ENCODE measurements around the gene ADAM15. TPM values are rescaled to one million over a fixed set of nuclear protein-coding genes. Genes with fewer than 3 reads are reported as not detected.
A peak's percentile ranks its signal among the peaks of the same experiment; 100 is the strongest.

The ADAM15 gene
- total RNA-seq, 2 experiments from 2014 or later = 17.2 to 20.1 TPM

GRCh38 chr1:155009221-155009711 lies 41.9 kb upstream of the ADAM15 start:
- H3K4me3 Mint-ChIP-seq = peak overlapping the region; percentile 91
- no peaks in the 10 kb centered on the region for H3K9me3 Mint-ChIP-seq
- ChIA-PET POLR2A (interaction anchor here (1.0 to 10.7 kb wide), 5 partner anchors 9 to 54 kb away, joined by 4 to 189 read pairs (median 14); partner anchors contain the start of genes FLAD1, PBXIP1, PYGO2 and ZBTB7B), CTCF (interaction anchor here (1.3 to 4.0 kb wide), 3 partner anchors 8 to 73 kb away, joined by 4 to 31 read pairs (median 12); partner anchors contain the start of gene PMVK)
- Histone ChIP-seq H3K27me3 (ENCODE audit: control insufficient read depth in 1 of 2, insufficient read depth in 2 of 2, low read length in 2 of 2) (no peaks in the 10 kb centered on the region), H3K27ac (ENCODE audit: low read depth in 1 of 2, low read length in 2 of 2) (peak overlapping the region; percentile 87 to 88), H3K36me3 (ENCODE audit: insufficient read depth, low read length) (peaks cover 23% of the 10 kb centered on the region), H3K4me3 (ENCODE audit: low read length) (peak overlapping the region; percentile 89), H3K4me1 (ENCODE audit: insufficient read depth, low read length) (peaks cover 99% of the 10 kb centered on the region), H3K9me3 (ENCODE audit: control insufficient read depth in 1 of 2, insufficient read depth in 1 of 2, low read length in 2 of 2) (no peaks in the 10 kb centered on the region)
- intact Hi-C loops (cut with DNase I, micrococcal nuclease) = no loop called here
- peak overlapping the region; percentile 92 for H3K27ac Mint-ChIP-seq
- ATAC-seq (ENCODE audit: poor library complexity) (no peak), DNase-seq (peak in 3 of 14 experiments; percentile 41 to 52 (median 47))
- H3K27me3 Mint-ChIP-seq = no peaks in the 10 kb centered on the region
- no peak for TF ChIP-seq CTCF (IDR thresholded peaks at IDR 0.05)
- H3K36me3 Mint-ChIP-seq (ENCODE audit: low read depth) = peaks cover 37% of the 10 kb centered on the region
- H3K4me1 Mint-ChIP-seq (ENCODE audit: low read depth) = peaks cover 87% of the 10 kb centered on the region

DNA sequence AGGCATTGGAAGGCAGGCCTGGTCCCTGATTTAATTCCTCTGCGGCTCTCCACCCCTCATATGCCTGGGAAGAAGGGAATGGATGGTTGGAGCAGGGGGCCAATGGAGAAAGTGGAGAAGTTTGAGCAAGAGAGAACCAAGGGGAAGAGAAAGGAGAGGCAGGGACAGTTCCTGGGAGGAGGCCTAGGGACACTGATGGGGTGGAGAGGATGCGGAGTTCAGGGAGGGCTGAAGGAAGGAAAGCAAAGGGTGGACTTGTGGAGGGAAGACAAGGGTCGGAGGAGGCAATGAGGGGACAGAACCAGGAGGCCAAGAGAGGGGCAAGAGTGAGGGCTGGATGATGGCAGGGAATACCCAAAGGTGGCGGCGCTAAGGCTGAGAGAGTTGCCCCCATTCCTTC lies 41.4 kb upstream of the ADAM15 start:
- H3K27me3 Mint-ChIP-seq = no peaks in the 10 kb centered on the region
- DNase-seq = no peak
- no peaks in the 10 kb centered on the region for H3K9me3 ChIP-seq (ENCODE audit: control insufficient read depth in 1 of 2, insufficient read depth in 1 of 2, low read length in 2 of 2)
- H3K4me1 ChIP-seq (ENCODE audit: insufficient read depth, low read length) = peaks cover 99% of the 10 kb centered on the region
- CTCF ChIA-PET = interaction anchor here (1.3 to 2.5 kb wide), 2 partner anchors 11 to 73 kb away, joined by 4 to 12 read pairs; partner anchors contain the start of gene PMVK
- H3K4me1 Mint-ChIP-seq (ENCODE audit: low read depth) = peaks cover 86% of the 10 kb centered on the region
- peaks cover 35% of the 10 kb centered on the region for H3K36me3 Mint-ChIP-seq (ENCODE audit: low read depth)
- H3K27me3 ChIP-seq (ENCODE audit: control insufficient read depth in 1 of 2, insufficient read depth in 2 of 2, low read length in 2 of 2) = no peaks in the 10 kb centered on the region
- peaks cover 28% of the 10 kb centered on the region for H3K36me3 ChIP-seq (ENCODE audit: insufficient read depth, low read length)
- no peak for ATAC-seq (ENCODE audit: poor library complexity)
- peak overlapping the region; percentile 89 for H3K4me3 ChIP-seq (ENCODE audit: low read length)
- no peaks in the 10 kb centered on the region for H3K9me3 Mint-ChIP-seq
- H3K4me3 Mint-ChIP-seq = peak overlapping the region; percentile 91
- peak overlapping the region; percentile 87 to 88 for H3K27ac ChIP-seq (ENCODE audit: low read depth in 1 of 2, low read length in 2 of 2)
- intact Hi-C loops (cut with DNase I, micrococcal nuclease) = no loop called here
- H3K27ac Mint-ChIP-seq = peak overlapping the region; percentile 92
- no peak for TF ChIP-seq CTCF (IDR thresholded peaks at IDR 0.05)
- POLR2A ChIA-PET = interaction anchor here (1.3 to 10.7 kb wide), 4 partner anchors 10 to 48 kb away, joined by 3 to 189 read pairs (median 9); partner anchors contain the start of genes FLAD1, PYGO2 and ZBTB7B

DNA sequence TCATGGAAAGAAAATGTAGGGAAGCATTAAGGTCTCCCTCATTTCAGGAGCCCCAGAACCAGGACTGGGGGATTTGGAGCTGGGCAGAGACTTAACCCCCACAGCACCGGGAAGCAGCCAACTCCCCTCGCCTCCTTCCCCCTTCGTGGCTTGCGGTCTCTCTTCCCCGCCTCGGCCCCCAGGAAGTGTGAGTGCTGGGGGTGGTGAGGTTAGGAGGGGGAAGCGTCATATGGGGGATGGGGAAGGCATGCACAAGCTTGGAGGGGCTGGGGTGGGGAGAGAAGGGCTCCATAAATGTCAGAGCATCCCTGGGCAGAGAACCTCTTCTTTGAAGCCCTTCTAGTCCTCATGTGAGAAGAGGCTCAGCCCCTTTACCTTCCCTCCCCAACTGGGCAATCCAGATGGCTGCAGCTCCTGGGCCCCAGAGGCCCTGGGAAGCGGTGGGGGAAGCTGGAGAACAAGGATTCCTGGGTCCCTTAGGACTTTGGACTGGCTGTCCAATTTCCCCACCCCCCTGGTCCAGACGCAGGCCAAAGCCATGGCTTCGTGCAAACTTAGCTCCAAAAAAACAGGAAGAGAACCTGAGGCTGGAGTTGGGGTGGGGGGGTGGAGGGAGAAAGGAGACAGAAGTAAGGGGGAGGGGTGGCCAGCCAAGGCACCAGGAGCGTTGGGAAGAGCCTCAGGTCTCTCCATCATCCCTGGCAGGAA lies 40.8 kb upstream of the ADAM15 start:
- no peaks in the 10 kb centered on the region for H3K9me3 ChIP-seq (ENCODE audit: control insufficient read depth in 1 of 2, insufficient read depth in 1 of 2, low read length in 2 of 2)
- H3K27ac ChIP-seq (ENCODE audit: low read depth in 1 of 2, low read length in 2 of 2) = peak overlapping the region; percentile 87 to 88
- peak in 5 of 14 experiments; percentile 45 to 67 (median 59) for DNase-seq
- Mint-ChIP-seq H3K27ac (peak overlapping the region; percentile 92), H3K27me3 (no peaks in the 10 kb centered on the region), H3K9me3 (no peaks in the 10 kb centered on the region), H3K36me3 (ENCODE audit: low read depth) (peaks cover 36% of the 10 kb centered on the region), H3K4me1 (ENCODE audit: low read depth) (peaks cover 81% of the 10 kb centered on the region), H3K4me3 (peak overlapping the region; percentile 91)
- peak overlapping the region; percentile 89 for H3K4me3 ChIP-seq (ENCODE audit: low read length)
- H3K36me3 ChIP-seq (ENCODE audit: insufficient read depth, low read length) = peaks cover 31% of the 10 kb centered on the region
- ATAC-seq (ENCODE audit: poor library complexity) = no peak
- POLR2A ChIA-PET = interaction anchor here (0.7 to 10.7 kb wide), 8 partner anchors 10 to 163 kb away, joined by 3 to 189 read pairs (median 4); partner anchors contain the start of genes FLAD1, KRTCAP2, PBXIP1 and PYGO2
- TF ChIP-seq CTCF (IDR thresholded peaks at IDR 0.05) = no peak
- intact Hi-C loops (cut with DNase I, micrococcal nuclease) = no loop called here
- H3K4me1 ChIP-seq (ENCODE audit: insufficient read depth, low read length) = peaks cover 99% of the 10 kb centered on the region
- H3K27me3 ChIP-seq (ENCODE audit: control insufficient read depth in 1 of 2, insufficient read depth in 2 of 2, low read length in 2 of 2) = no peaks in the 10 kb centered on the region
- CTCF ChIA-PET = interaction anchor here (0.6 to 0.7 kb wide), 2 partner anchors 12 to 22 kb away, joined by 3 read pairs; no protein-coding TSS in a partner anchor

Data from CD4-positive, alpha-beta T cell (primary cell).